NOMO-1 (cell line): ENCODE measurements around the gene FMOD.

Source experiments
- DNase-seq, 2 experiments: peaks; one replicate each; lab custom pipeline; 2025; ENCODE audit not compliant: unreplicated experiment in 2 of 2; lab: John Stamatoyannopoulos, UW

FMOD gene

DNA sequence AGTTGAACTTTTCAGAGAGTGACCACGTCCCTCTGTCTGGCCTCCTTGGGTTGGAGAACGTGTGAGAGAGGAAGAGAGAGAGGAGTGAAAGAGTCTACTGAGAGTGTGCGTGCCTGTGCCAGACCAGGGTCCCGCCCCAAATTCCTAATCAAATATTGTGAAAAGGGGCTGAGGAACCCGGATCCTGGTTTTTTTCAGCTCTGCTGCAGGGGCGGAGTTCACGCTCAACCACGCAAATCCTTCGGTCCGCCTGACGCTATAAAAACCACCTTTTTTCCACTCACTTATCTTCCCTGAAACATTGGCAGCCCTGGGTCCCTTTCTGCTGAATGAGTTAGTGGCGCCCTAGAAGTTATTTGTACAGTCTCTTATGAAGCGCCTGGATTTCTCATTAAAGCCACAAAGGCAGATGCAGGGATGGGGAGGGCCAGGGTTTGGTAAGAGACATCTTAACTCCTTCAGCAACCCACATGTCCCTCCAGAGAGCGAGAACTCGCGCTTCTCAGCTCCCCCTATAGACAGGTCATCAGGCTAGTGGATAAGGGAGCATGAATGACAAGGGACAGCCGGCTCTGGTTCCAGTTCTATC is at the start of gene FMOD:
FMOD (minus strand) TSS at position 86 of the 589 bp plus-strand sequence. CDS start 2,852 bp downstream, outside the sequence.
- no peak for DNase-seq

DNA sequence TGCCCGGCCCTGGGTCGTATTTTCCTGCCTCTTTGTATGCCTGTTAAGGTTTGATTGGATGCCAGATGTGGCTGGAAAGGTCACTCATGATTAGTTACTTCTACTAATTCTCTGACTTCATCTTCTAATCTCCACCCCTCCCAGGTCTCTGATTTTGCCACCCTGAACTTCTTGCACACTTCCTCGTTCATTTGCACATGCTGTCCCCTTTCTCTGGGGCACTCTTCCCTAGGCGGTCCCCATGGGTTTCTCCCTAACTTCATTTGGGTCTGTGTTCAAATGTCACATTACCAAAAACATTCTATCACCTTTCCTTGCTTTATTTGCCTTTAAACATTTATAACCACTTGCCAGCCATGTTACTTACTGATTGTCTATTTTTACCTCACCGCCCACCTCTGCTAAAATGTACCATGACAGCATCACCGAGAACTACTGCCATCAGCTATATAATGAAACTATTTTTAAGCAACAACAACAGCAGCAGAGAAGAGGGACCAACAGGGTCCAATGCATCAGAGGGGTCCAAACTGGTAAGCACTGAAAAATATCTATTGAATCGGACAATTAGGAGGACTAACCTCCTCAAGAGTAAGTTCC is 45.8 kb upstream of the FMOD start:
- no peak for DNase-seq

DNA sequence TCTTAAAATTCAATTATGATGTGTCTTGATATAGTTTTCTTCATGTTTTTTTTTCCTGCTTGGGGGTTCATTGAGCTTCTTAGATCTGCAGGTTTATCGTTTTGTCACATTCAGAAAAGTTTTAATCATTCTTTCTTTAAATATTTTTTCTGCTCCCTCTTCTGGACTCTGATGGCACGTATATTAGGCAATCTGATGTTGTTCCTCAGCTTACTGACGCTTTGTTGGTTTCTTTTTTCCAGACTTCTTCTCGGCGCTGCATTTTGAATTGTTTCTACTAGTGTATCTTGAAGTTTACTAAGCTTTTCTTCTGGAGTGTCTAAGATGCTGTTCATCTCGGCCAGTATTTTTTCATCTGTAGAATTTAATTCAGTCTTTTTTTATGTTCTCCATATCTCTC is 44.8 kb upstream of the FMOD start:
- no peak for DNase-seq

DNA sequence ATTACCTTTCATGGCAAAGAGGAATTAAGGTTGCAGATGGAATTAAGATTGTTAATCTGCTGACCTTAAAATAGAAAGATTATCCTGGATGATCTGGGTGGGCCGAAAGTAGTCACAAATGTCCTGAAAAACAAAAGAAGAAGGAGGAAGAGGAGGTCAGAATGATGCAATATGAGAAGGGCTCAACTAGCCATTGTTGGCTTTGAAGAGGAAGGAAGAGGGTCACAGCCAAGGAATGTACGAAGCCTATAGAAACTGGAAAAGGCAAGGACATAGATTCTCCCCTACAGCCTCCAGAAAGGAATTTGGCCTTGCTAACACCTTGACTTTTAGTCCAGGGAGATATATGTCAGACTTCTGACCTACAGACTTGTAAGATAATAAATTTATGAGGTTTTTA is 39.4 kb upstream of the FMOD start:
- DNase-seq = peak in 1 of 2 experiments; percentile 3

DNA sequence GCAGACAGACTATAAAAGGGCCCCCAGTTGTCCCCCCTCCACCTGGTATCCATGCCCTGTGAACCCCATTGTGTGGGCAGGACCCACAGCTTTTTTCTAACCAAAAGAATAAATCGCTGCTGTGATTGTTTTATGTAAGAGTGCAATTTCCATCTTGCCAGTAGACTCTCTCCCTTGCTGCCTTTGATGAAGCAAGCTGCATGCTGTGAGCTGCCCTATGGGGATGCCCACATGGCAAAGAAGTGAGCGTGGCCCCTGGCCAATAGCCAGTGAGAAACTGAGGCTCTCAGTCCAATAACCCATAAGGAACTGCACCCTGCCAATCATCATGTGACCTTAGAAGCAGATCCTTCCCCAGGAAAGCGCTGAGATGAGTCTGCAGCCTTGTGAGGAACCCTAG is 37.8 kb upstream of the FMOD start:
- DNase-seq = no peak

DNA sequence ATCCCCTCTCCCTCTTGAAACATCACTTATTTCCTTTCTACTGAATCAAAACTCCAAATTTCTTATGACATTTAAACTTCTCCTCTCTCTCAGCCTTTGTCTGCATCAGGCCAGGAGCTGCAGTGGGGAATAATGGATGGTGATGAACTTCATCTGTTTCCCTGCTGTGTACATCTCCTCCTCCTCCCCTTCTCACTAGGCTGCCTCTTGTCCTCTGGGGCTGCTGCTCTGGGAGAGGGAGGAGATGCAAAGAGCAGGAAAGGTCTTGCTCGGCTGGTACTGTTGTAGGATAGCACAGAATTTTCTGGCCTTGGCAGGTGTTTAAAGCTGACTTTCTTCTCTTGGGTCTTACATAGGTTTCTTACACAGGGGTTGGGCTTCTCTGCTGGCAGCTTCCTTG is 31.1 kb upstream of the FMOD start:
- no peak for DNase-seq

DNA sequence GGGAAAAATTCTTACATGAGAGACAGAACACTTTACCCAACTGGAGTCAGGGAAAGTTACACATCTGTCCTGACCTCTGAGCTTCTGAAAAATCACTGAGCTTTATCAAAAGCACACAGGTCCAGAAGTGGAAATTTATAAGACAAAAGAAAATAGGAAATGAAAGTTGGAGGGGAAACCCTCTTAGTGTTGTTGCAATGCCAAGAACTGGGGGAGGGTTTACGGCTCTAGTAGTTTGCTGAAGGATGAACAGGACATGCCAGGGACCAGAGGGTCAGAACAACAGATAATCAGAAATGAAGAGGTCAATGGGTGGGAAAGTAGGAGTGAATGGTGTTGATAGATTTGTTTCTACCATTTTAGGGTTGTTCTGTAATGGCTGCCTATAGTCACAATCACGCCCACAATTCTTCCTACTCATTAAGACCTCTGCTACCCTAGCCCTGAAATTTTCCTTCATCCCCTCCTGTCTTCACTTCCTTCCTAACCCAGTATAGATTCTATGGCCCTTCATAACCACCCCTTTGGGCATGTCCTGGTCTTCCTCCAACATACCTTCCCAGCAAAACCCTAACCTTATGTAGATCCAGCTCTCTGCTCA is 30.3 kb upstream of the FMOD start:
- peak; percentile 75 to 87 for DNase-seq

DNA sequence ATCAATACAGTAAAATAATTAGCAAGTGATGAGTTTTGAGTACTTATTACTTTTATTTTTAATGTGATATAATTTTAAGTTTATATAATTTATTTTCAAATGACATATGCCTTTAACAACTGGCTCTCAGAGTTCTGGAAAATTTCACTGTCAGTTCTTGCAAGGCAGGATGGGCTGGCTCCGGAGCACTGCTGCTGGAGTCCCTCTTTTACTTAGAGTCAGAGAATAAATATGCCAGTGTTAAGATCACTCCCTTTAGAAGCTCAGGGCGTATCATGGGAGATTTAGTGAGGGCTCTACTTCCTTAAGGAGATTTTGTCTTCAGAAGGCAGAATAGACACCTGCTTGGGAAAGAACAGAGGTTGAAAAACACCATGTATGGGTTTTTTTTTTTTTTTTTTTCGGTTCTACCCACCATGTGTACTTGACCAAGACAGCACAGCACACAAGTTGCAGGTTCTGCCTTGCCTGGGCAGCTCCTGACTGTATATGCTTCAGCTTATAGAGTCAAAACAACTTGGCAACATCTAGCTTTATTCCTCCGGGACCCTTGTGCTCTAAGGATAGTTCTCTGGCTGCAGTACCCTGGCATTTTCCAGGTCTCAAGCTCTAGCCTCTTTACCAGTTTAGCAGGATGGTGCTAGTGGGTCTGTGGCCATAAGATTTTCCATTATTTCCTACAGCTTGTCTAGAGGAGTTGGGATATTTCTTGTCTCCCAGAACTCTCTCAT is 29.7 kb upstream of the FMOD start:
- no peak for DNase-seq

DNA sequence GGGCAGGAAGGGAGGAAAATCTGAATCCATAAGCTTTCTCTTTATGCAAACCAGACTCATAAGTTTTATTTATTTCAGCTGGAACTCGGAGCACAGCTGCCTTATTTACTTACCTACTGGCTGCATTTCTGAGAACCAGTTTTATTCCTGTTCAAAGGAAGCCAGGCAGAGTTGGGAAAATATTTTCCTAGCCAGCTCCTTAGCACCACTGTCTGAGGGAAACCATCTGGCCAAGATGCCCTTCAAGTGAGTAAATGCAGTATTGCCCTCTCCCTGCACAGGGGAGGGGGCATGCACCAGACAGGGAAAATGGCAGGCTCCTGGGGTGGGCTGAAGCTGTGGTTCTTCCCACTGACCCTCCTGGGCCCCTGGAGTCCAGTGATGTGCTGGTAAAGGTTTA is 28.9 kb upstream of the FMOD start:
- no peak for DNase-seq

DNA sequence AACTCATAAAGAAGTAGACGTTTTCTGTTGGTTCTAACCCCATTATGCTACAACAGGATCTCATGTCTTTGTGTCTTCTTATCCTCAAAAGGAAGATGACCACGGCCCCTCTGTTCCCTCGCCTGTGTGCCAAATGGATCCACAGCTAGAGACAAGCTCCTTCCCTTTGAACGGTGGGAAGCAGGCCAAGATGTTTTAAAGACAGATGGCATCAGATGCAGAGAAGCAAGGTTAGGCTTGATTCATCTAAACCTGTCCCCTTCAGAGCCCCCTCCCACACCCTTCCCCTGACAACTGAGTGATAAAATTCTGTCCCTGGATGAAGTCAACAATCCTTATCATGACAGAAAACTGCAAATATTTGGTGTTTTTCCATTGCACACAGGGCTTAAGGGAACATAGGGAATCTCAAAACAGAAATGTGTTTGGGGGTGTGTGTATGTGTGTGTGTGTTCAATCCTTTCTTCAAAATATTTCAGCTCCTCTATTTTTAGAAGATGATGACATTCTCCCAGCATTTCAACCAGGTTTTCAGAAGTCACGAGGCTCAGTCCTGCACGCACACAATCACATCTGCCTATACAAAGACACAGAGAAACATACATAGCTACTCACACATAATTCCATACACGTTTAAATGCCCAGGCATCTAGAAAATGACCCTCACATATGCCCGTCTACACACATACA is 27.8 kb upstream of the FMOD start:
- DNase-seq = no peak

DNA sequence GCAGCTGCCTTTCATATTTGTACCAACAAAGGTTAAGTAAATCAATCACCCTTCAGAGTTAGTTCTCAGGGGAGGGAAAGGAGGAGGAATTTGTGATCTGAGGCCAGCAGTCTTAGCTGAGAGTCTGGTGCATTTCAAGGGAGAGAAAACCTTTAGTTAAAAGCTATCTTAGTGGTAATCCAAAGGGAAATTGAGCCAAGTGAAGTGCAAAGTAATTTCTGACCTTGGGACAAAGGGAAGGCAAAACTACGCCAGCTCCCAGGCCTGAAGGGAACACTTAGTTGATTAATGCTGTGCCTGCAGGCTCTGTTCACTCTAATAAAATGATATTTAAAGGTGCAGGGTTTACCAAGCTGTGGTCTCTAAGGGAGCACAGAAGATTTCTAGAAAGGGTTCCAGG is 23.1 kb upstream of the FMOD start:
- no peak for DNase-seq

DNA sequence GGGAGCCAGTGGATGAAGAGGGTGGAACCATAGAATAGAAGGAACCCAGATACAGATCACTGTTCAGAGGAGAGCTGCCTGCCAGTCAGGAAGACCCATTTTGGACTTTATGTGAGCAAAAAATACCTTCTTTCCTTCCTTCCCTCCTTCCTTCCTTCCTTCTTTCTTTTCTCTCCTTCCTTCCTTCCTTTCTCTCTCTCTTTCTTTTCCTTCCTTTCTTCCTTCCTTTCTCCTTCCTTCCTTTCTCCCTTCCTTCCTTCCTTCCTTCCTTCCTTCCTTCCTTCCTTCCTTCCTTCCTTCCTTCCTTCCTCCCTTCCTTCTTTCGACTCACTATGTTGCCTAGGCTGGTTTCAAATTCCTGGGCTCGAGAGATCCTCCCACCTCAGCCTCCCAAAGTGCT is 22.1 kb upstream of the FMOD start:
- DNase-seq = no peak

DNA sequence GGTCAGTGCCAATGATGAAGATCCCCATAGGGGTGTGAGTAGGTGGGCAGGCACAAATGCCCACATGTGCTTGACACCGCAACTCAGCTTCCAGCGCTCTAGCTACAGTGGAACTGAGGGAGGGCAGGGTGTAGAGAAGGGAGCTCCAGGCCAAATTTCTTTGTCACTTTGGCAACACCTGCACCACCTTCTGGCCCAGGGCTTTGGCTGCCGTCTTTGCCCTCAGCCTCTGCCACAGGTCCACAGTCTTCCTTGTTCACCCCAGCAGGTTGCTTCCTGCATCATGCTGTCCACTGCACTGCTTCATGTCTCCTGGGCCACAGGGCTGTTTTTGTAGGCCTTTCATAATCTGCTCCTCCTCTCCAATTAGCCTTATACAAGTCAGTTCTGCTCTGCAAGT is 20.4 kb upstream of the FMOD start:
- no peak for DNase-seq

DNA sequence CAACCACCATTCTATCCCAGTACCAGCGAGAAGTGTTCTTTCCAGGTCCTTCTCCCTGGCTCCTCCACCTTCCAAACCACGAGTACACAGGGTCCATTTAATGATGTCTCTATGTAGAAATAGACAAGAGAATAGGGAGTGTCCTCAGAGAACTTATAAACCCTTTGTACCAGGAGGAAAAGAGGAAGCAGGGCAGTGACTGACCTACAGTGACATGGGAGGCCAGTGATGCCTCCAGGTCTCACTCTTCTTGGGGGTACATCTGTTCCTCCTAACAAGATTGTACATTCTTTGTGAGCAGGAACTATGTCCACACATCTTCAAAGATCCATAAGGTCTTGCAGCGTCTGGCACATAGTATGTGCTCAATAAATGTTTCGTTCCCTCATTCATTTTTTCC is 18.7 kb upstream of the FMOD start:
- peak in 1 of 2 experiments; percentile 63 for DNase-seq

DNA sequence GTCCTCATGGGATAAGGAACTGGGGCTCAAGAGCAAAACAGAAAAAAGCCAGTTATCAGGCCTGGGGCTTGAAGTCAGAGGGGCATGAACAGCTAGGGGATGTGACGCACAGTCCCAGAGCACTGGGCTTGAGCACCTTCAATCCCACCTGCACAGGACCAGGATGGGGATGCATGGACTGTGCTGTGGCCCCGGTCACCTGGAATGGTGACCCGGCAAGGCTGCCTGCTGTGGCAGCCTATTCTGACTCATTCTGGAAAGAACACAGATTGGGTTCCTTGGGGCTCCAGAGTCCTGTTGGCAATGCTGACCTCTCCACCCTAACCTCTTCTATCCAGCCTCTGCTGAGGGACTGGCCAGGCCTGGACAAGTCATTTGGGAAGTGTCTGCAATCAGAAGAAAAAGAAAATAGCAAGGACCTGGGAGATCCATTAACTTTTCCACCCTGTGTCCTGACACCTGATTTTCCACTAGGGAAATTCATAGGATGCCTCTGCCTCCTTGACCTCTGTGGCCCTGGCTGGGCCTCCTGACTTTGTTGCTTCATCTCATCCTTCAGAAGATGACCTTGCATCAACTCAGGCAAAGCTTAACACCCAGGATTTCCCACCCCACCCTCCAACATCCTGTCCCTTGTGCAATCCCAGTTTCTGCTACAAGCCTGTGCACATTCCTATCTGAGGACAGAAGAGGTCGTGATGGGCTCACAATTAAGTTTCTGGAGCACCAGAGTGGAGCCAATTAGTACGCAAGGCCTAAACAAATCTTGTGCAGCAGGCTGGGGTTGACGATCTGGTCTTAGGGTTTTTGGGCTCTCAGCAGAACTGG is 17.9 kb upstream of the FMOD start:
- peak; percentile 59 to 66 for DNase-seq

DNA sequence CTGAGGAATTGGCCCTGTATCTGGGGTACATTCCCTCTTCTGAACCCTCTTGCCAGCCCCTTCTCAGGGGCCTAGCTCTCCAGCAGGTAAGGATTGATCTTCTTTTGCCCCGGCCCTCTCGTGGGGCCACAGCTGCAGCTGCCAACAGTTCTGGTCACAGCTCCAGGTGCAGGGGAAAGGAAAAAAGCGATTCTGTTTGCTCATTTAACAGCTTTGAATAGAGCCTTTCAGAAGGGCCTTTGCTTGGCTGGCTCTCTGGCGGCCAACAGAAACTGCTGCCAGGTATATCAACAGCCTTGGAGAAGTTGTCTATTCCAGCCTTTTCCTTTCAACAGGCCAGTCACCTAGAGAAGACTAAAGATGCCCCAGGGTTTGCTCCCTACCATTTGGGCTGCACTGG is 16.1 kb upstream of the FMOD start:
- no peak for DNase-seq

DNA sequence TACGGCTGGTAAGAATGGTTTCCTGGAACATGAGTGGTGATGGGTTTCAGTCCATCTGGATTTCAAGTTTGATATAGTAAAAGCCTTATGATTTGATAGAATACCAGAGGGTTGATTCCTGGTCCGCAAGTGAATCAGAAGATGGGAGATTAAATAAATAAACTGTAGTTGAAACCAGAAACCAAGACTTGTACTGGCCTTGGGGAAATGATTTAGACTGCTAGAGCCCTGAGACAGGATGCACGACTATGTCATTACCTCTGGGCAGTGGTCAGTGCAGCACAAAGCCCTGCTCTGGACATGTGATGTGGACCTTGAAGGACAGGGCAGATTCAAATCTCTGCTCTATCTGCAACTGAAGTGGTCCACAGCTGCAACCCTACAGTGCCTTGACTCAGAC is 15.6 kb upstream of the FMOD start:
- no peak for DNase-seq

DNA sequence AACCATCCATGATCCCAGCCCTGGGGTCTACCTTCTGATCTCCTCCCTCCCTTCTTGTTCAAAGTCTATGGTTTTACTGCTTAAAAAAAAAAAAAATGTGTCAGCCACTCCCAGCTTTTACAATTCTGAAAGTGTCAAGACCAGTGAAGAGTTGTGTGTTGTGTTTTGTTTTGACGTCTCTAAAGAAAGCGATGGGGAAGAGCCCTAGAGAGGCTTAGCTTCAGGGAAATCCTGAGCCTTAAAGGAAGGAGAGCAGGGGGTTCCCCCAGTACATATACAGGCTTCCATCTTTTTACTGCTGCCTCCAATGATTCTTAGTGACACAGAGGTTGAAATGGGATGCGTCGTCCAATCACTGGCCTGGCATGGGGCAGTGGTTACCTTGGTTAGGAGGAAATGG is 13.9 kb upstream of the FMOD start:
- DNase-seq = no peak

DNA sequence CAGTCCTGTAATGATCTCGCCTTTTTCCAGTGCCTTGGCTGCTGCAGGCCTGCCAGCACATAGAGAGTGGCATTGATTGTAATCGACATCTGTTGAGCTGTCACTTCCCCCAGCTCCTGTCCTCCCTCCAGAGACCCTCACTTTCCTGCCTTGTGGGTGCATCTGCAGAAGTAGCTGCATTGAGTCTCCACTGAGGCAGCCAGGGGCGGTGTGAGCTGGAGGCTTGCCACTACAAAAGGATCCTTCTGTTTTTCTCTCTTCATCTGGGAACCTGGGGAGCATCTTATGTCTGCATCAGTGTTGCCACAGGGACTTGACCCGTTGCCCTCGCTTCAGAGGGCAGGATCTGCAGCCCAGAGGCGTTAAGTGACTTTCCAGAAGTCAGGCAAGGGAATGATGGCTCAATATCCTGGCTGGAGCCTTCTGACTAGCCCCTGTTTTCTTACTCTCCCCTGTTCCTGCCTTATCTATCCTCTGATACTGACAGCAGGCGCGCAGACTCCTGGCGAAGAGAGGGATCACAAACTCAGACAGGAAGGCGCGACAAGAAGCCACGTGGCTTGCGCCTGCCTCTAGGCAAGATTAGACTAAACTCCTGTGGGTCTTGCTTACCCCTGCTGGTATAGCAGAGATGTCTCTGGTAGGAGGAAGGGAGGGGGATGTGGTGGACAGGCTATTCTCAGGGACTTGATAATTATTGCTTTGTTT is 13.3 kb upstream of the FMOD start:
- no peak for DNase-seq

DNA sequence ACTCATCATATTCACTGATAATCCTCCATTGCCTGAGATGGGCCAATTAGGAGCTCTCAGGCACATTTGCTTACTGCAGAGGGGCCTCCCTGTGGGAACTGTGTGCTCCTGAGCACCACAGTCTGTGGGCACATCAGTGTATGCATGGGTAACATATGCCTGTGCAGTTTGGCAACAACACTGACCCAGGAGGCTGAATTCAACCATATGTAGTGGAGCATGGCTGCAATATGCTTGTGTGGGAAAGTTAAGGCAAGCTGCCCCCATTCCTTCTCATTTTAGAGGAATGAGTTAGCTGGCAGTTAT is 11.8 kb upstream of the FMOD start:
- no peak for DNase-seq
